Measurements from ENCODE around the gene MANSC4. TPM values are rescaled to one million over a fixed set of nuclear protein-coding genes. Genes with fewer than 3 reads are reported as not detected.

Gene MANSC4
- total RNA-seq, 2 experiments from 2014 or later, result not detected

Other genes starting within 250 kb of the MANSC4 start
- under 1 TPM; 0.17 to 0.25 TPM for gene REP15, start 83.8 kb downstream of the MANSC4 start, total RNA-seq
- 10 to 100 TPM; 62.8 to 65.2 TPM for gene MRPS35, start 69.4 kb downstream of the MANSC4 start, total RNA-seq
- gene KLHL42, start within 50 bp of the MANSC4 start, total RNA-seq, result 10 to 100 TPM; 15.0 to 15.2 TPM
- under 1 TPM in 1 of 2 experiments, not detected in 1; 0.19 TPM for gene PTHLH, start 192.5 kb upstream of the MANSC4 start, total RNA-seq

All from activated CD8-positive, alpha-beta memory T cell treated with anti-CD3 and anti-CD28 coated beads for 36 hours (primary cell).